Natural killer cell (primary cell): ENCODE measurements around the gene OR6C6. TPM values are rescaled to one million over a fixed set of nuclear protein-coding genes. Genes with fewer than 3 reads are reported as not detected.

Experiments
- ATAC-seq, 3 donors: fragments of 150-1000 bp in 2 of 3; fragments of 200-7000 bp in 1 of 3; cut with Tn5 transposase; 1 replicate in 1 of 3; 2 replicates in 2 of 3; pipeline ENCODE4 v1.10.0; 2021; ENCODE audit warnings: mild to moderate bottlenecking in 2 of 3, moderate library complexity in 2 of 3
- DNase-seq, 2 donors: peaks; one replicate each; pipeline versions ENCODE4 v3.0.0 to v3.0.0-alpha.2; 2013 to 2021; ENCODE audit warnings: mixed read lengths in 1 of 2
- H3K27ac ChIP-seq: one replicate; pipeline ENCODE4 v1.5.1; 2013; ENCODE audit warnings: mild to moderate bottlenecking, low read length
- H3K27me3 ChIP-seq: one replicate; pipeline ENCODE4 v1.6.1; 2013; ENCODE audit warnings: low read length; ENCODE audit not compliant: control insufficient read depth, insufficient read depth
- H3K36me3 ChIP-seq: one replicate; pipeline ENCODE4 v1.6.1; 2013; ENCODE audit warnings: low read length; ENCODE audit not compliant: control insufficient read depth, insufficient read depth
- H3K4me1 ChIP-seq: one replicate; pipeline ENCODE4 v1.6.1; 2013; ENCODE audit warnings: low read length; ENCODE audit not compliant: control insufficient read depth, insufficient read depth
- H3K4me3 ChIP-seq: one replicate; pipeline ENCODE4 v1.5.1; 2013; ENCODE audit warnings: low read length
- H3K9me3 ChIP-seq: one replicate; pipeline ENCODE4 v1.6.1; 2013; ENCODE audit warnings: low read length; ENCODE audit not compliant: control insufficient read depth, insufficient read depth
- H3K27ac Mint-ChIP-seq, 2 donors: one replicate each; pipeline ENCODE4 v1.8.0; 2022; ENCODE audit warnings: mild to moderate bottlenecking in 2 of 2, mixed read lengths in 2 of 2, moderate library complexity in 1 of 2
- H3K27me3 Mint-ChIP-seq, 2 donors: one replicate each; pipeline ENCODE4 v1.8.0; 2022; ENCODE audit warnings: low read depth in 2 of 2, mixed read lengths in 2 of 2
- H3K36me3 Mint-ChIP-seq: one replicate; pipeline ENCODE4 v1.8.0; 2022; ENCODE audit warnings: mixed read lengths
- H3K4me1 Mint-ChIP-seq, 2 donors: one replicate each; pipeline ENCODE4 v1.8.0; 2022; ENCODE audit warnings: mixed read lengths in 2 of 2
- H3K4me3 Mint-ChIP-seq: one replicate; pipeline ENCODE4 v1.8.0; 2022; ENCODE audit warnings: mild to moderate bottlenecking, moderate library complexity, mixed read lengths
- H3K9me3 Mint-ChIP-seq, 2 donors: one replicate each; pipeline ENCODE4 v1.8.0; 2022; ENCODE audit warnings: mixed read lengths in 2 of 2
- CTCF ChIP-seq: fragments of 200-600 bp; IDR thresholded peaks from one replicate; pipeline ENCODE4 v1.8.0; 2022; ENCODE audit warnings: antibody characterized with exemption
- WGBS: methylation state at CpG from one replicate; pipeline ENCODE4 v1.1.7; 2013; ENCODE audit warnings: missing lambda C conversion rate; ENCODE audit not compliant: insufficient coverage; 5-methylcytosine and 5-hydroxymethylcytosine counted together
- intact Hi-C: fragments of 100-400 bp; cut with micrococcal nuclease; formaldehyde crosslinking; loops from one replicate; pipeline ENCODE4 v1.14.2; 2022
- total RNA-seq, 4 donors: library from RNA; stranded (reverse); fragments of 120-200 nt in 1 of 4; gene quantifications; one replicate each; pipeline versions ENCODE4 v1.2.3 to v1.2.4, GENCODE V29; 2013 to 2022

OR6C6 gene
- total RNA-seq, 3 donors from 2014 or later (not counting 1 experiment from before 2014, with no cell fraction given): not detected

- Histone ChIP-seq H3K27ac (no peak overlapping the region), H3K9me3 (no peaks in the 10 kb centered on the region), H3K27me3 (no peaks in the 10 kb centered on the region), H3K36me3 (no peaks in the 10 kb centered on the region), H3K4me1 (no peaks in the 10 kb centered on the region), H3K4me3 (no peak overlapping the region)
- Mint-ChIP-seq H3K36me3 (no peaks in the 10 kb centered on the region), H3K27ac (no peak overlapping the region), H3K4me1 (no peaks in the 10 kb centered on the region), H3K27me3 (peaks cover 9 to 32% of the 10 kb centered on the region in 2 donors), H3K9me3 (no peaks in the 10 kb centered on the region), H3K4me3 (no peak overlapping the region)
- no peak for ATAC-seq
- no peak for TF ChIP-seq CTCF
- 100% methylated on average over 3 of the region's 4 CpGs for WGBS
- DNase-seq: no peak
- intact Hi-C loops: no loop called here
Measured at GRCh38 chr12:55320201-55320600, 23.8 kb upstream of the OR6C6 start.

GRCh38 chr12:55314043-55314442, 17.7 kb upstream of the OR6C6 start, which contains the start of gene OR6C1:
Gene OR6C1, plus strand, starts transcription at chr12:55314343. Its CDS starts 6,257 bp downstream, at chr12:55320600.
- Mint-ChIP-seq H3K27me3 (peaks cover 10 to 28% of the 10 kb centered on the region in 2 donors), H3K27ac (no peak within 1 kb of the TSS), H3K9me3 (no peaks in the 10 kb centered on the region), H3K4me3 (no peak within 1 kb of the TSS), H3K36me3 (no peaks in the 10 kb centered on the region), H3K4me1 (no peaks in the 10 kb centered on the region)
- TF ChIP-seq CTCF: no peak
- DNase-seq (no peak), ATAC-seq (no peak)
- Histone ChIP-seq H3K4me1 (no peaks in the 10 kb centered on the region), H3K9me3 (no peaks in the 10 kb centered on the region), H3K27me3 (no peaks in the 10 kb centered on the region), H3K4me3 (no peak within 1 kb of the TSS), H3K27ac (no peak within 1 kb of the TSS), H3K36me3 (no peaks in the 10 kb centered on the region)
- 90% methylated on average over 2 of the region's 2 CpGs for WGBS
- intact Hi-C loops: no loop called here

- no peaks in the 10 kb centered on the region for H3K4me1 ChIP-seq
- H3K9me3 ChIP-seq: no peaks in the 10 kb centered on the region
- Mint-ChIP-seq H3K27me3 (peaks cover 0 to 45% of the 10 kb centered on the region in 2 donors), H3K4me1 (no peaks in the 10 kb centered on the region), H3K4me3 (no peak overlapping the region), H3K9me3 (no peaks in the 10 kb centered on the region), H3K36me3 (no peaks in the 10 kb centered on the region), H3K27ac (no peak overlapping the region)
- TF ChIP-seq CTCF: no peak
- intact Hi-C loops: no loop called here
- no peak overlapping the region for H3K4me3 ChIP-seq
- H3K27ac ChIP-seq: no peak overlapping the region
- H3K36me3 ChIP-seq: no peaks in the 10 kb centered on the region
- 54% methylated on average over 2 of the region's 2 CpGs for WGBS
- ATAC-seq: no peak
- no peaks in the 10 kb centered on the region for H3K27me3 ChIP-seq
- no peak for DNase-seq
Measured at GRCh38 chr12:55289999-55290398, 6.4 kb downstream of the OR6C6 start.

- 44% methylated on average over 1 of the region's 2 CpGs for WGBS
- H3K36me3 Mint-ChIP-seq: no peaks in the 10 kb centered on the region
- ATAC-seq (no peak), DNase-seq (no peak)
- Histone ChIP-seq H3K27me3 (peaks cover 10% of the 10 kb centered on the region), H3K36me3 (no peaks in the 10 kb centered on the region), H3K9me3 (no peaks in the 10 kb centered on the region), H3K4me1 (no peaks in the 10 kb centered on the region), H3K27ac (no peak overlapping the region), H3K4me3 (no peak overlapping the region)
- intact Hi-C loops: no loop called here
- no peak overlapping the region for H3K27ac Mint-ChIP-seq
- no peaks in the 10 kb centered on the region for H3K4me1 Mint-ChIP-seq
- no peak for TF ChIP-seq CTCF
- H3K4me3 Mint-ChIP-seq: no peak overlapping the region
- H3K9me3 Mint-ChIP-seq: no peaks in the 10 kb centered on the region
- H3K27me3 Mint-ChIP-seq: peaks cover 21 to 35% of the 10 kb centered on the region in 2 donors
Measured at GRCh38 chr12:55280991-55281390, 15.4 kb downstream of the OR6C6 start.
